GM13976 (cell line): ENCODE data around the gene PKD2L1.
A peak's percentile ranks its signal among the peaks of the same experiment; 100 is the strongest.

Source experiments
- DNase-seq: peaks from one replicate; pipeline ENCODE4 v3.0.0; 2012; ENCODE audit warnings: low spot score
- CTCF ChIP-seq: IDR thresholded peaks from 2 replicates; pipeline ENCODE4 v1.5.1; 2012; ENCODE audit warnings: borderline replicate concordance, mild to moderate bottlenecking; ENCODE audit not compliant: insufficient read depth; ENCODE audit errors: extremely low read depth, missing control alignments, control extremely low read depth
- in situ Hi-C: fragments of 300-500 bp; cut with MboI; formaldehyde crosslinking; loops from one replicate; pipeline ENCODE4 v1.12.0; 2022; ENCODE audit warnings: low sequenced_read_pairs, mixed read lengths, inconsistent platforms; ENCODE audit not compliant: unreplicated experiment

The PKD2L1 gene

DNA sequence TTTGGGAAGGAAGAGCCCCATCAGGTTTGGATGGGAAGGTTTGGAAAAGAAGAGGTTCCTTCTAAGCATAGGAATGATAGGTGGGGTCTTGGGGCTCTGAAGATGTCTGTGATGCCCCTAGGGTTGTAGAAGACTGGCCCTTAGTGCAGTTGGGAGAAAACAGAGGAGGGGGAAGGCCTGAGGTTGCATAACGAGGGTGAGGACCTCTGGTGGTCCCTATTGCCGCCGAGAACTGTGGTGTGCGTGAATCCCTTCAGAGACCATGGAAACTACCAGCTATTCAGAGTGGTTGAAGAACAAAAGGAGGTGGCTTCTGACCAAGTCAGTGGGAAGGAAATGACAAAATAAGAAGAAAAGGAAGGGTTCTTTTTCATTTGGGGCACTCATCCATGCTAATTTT is 3.1 kb upstream of the PKD2L1 start:
- in situ Hi-C loops: no loop called here
- DNase-seq: no peak
- TF ChIP-seq CTCF: no peak

GRCh38 chr10:100328198-100328597 is 1.8 kb downstream of the PKD2L1 start:
- no peak for DNase-seq
- no peak for TF ChIP-seq CTCF
- in situ Hi-C loops: no loop called here

DNA sequence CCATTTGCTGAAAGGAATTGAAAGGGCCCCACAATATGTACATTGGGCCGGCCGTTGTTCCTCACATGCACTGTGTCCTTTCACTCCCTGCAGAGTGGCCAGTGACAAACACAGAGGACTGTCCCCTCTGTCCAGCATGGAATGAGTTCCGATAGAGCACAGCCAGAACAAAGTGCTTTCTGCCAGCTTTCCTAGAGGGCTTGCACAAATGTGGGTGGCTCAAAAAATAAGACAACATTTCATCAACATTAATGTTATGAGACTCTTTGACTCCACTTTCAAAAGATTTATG is 2.4 kb downstream of the PKD2L1 start:
- DNase-seq: no peak
- no peak for TF ChIP-seq CTCF
- in situ Hi-C loops: no loop called here

DNA sequence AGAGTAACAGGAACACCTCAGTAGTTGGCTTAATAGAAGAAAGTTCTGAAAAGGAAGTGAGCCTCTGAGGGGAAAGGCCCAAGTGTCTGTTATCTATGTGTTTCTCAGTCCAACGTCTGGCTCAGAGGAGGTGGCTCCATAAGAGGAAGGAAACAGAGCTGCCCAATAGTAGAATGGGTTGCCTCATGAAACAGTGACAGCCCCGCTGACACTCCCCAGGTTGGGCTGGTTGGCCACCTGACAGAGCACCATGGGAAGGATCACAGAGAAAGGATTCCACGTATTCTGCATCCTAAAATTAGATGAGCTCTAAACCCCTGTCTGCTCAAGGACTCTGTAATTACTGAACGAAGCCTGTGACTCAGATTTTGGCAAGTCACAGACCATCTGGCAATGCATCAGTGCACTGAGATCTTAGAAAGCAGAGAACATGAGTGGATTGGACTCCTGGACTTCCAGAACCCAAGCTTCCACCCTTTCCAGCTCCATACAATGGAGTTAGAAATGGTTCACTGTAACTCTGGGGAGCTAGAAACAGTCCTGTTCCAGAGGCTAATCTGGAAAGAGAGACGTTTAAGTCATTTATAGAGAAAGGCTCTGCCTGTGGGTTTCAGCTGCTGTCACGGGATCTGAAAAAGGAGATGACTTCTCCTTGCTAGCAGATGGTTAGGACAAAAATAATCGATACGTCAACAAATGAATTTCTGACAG is 2.9 kb downstream of the PKD2L1 start:
- TF ChIP-seq CTCF: no peak
- peak; percentile 81 for DNase-seq
- in situ Hi-C loops: no loop called here

DNA sequence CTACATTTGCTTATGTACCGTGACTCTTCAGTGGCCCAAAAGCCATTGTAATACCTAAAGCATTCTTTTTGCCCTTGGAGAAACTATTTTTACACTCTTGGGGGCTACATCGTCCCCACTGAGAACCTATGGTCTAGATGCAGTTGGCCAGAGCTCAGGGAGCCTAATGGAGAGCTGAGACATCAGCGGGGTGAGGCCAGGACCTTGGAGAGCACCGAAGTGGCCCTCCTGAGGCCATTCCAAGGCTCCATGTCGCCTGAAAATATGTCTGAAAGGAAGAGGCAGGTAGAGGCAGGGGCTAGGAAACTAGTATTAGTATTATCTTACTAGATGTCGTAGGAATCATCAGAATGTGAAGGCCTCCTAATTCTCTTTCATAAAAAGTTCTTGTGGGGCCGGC is 4.9 kb downstream of the PKD2L1 start:
- no peak for DNase-seq
- TF ChIP-seq CTCF: no peak
- in situ Hi-C loops: no loop called here

- no peak for DNase-seq
- TF ChIP-seq CTCF: no peak
- in situ Hi-C loops: no loop called here
Measured at GRCh38 chr10:100319707-100320402, 10.2 kb downstream of the PKD2L1 start.
